Measurements from ENCODE around the gene HOXB9.
A peak's percentile ranks its signal among the peaks of the same experiment; 100 is the strongest.

The HOXB9 gene

GRCh38 chr17:48595278-48595999 is 30.7 kb downstream of the HOXB9 start:
- DNase-seq, result no peak

GRCh38 chr17:48594538-48595277 is 31.4 kb downstream of the HOXB9 start:
- no peak for DNase-seq

- peak; percentile 59 to 85 for DNase-seq
Measured at GRCh38 chr17:48593840-48594537, 32.2 kb downstream of the HOXB9 start.

GRCh38 chr17:48593126-48593829 is 32.9 kb downstream of the HOXB9 start, which contains the start of gene HOXB5:
Gene HOXB5 (minus strand): TSS chr17:48593779. CDS start chr17:48593682, 97 bp downstream.
- peak in 1 of 2 experiments; percentile 44 for DNase-seq

- no peak for DNase-seq
Measured at GRCh38 chr17:48592577-48592976, 33.6 kb downstream of the HOXB9 start.

GRCh38 chr17:48592057-48592514 is 34.1 kb downstream of the HOXB9 start:
- DNase-seq, result no peak

DNA sequence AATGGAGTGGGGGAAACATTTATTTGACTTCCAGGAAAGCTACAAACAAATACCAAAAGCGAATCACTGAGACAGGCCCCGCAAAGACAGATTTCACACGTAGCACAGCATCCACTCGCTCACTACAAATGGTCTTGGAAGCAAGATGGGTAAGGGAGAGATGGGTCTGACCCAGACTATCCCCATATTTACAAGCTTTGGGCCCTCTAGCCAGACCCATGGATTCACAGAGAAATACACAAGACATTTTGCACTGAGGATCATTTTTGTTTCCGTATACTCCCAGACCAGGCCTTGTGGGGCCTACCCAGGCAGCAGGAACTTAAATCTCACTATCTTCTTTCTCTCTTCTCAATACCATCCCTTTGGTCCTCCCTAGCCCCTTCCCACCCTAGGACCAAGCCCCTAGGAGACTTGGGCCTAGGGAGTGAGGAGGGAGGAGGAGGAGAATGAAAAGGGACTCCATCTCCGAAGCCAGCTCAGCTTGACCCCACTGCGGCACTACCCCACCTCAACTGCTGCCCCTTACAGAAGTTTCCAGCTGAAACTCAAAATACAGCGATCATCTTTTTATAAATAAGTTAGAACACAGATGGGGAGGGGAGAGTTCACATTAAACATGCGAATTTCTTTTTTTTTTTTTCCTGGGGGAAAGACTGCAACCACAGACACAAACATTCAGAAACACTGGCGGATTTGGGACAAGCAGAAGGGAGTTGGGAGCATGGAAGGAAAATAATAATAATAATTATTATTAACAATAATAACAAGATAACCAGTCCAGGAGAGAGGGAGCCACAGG is 34.7 kb downstream of the HOXB9 start:
- no peak for DNase-seq

DNA sequence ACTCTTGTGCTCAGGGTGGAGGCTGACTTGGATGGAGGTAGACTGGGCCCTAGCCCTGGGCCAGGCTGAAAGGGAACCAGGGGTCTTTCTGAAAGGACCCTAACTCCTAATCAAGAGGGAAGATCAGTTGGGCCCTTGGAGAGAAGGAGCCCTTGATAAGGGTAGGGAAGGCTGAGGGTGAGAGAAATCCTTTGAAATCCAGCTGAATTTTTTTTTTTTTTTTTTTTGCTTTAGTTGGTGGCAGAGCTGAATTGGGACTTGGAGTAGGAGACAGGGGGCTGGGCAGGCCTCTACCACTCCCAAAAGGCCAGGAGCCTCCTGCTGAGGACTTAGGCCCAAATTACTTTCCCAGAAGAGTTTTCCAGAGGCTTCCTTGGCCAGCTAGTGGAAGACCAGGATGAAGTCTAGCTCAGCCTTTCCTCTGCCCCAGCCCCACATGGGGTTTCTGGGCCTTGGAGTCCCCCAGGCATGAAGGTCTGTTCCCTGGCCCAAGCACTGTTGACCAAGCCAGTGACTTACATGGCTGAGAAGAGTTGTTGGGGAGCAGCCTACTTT is 35.5 kb downstream of the HOXB9 start:
- DNase-seq, result no peak

DNA sequence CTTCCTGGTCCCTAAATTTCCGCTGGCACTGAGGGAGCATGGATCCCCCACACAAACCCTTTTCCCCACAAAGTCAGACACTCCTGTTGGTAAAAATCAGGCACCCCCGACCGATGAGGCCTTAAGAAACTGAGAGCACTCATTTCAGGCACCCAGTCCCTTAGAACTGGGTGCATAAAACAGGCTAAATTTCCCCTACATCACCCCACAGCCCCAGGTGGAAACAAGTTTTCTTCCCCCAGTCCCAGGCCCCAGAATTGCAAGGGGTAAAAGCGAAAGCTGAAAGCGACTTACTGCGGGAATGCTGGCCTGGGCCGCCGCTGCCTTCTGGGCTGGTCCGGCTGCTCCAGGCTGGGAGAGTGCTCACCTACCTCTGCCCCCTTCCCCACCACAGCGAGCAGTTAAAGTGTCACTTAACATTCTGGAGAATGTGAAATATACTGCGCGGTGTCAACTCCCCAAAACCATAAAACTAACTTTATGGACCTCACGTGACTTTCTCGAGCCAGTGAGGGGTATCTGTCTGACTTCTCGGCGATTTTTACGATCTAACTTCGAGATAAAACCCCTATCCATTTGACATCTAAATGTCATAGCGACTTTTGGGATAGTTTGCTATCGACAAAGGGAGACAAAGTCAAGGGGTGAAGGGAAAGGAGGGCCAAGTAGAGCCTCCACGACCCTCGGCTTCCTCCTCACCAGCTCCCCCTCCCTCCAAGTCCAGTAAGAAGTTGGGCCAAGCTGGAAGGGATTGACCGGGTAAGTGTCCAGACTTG is 36.1 kb downstream of the HOXB9 start, which contains the start of gene HOXB3:
Gene HOXB3 (minus strand): TSS at position 411 of the 776 bp plus-strand sequence. CDS start 37,767 bp downstream, outside the sequence.
- DNase-seq, result no peak

DNA sequence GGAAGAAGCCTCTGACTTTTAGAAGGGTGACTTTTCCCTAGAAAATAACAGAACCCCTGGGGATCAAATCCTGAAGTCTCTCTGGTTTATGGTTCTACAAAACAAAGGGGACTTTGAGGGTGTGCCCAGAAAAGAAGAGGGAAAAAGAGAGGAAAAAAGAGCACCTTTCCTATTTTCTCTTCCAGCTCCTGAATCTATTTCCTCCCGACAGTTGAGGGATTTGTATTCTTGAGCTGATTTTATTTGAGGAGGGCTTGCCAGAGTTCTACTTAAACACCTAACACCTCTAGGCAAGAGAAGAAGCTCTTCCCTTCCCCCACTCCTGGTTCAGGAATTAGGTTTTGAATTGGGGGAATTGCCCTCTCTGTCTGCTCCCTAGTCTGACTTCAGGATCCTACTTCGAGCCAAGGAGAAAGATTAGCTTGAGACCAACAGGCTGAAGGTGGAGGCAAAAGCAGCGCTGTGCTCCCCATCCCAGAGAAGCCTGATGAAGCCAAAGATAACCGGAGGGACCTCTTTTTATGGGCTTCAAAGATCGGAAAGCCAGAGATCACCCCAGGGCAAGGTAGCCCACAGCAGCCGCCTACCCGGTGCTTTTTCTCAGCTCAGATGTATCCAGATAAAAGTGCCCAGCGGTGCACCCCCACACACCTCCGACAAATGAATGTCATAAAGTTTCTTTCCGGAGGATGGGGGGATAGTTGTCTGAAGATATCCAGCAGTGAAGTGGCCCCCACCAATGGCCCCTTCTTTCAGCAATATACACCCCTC is 36.9 kb downstream of the HOXB9 start:
- DNase-seq, result no peak

DNA sequence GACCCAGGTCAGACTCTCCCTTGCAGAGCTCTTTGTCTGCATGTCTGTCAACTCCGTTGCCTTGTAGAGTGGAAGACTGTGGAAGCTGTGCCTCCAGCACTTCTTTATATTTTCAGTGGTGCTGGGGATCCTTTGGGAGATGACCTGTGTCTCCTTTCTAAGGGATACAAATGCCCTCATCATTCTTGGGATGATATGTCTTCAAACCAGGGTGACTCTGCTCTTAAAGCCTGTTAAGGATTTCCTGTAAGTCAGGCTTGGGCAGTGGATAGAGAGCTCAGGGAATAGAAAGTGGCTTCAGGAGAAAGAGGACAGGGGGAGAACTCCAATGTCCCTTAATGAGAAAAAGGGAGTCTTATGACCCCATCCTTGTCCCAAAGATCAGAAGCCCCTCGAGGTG is 37.6 kb downstream of the HOXB9 start:
- DNase-seq, result no peak

DNA sequence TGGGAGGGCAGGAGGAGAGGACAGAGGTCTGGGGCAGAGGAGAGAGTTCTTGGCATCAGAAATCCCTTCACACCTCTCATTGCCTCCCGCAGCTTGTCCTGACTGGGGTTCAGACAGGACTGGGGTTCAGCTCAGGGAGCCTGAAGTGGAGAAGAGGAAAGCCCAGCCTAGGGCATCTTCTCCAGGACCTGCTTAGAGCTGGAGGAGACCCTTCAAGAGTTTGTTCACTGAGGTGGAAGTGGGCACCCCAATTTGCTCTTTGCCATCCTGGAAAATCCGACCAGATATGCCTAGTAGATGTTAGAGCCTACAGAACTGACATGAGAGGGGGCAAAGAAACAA is 38.1 kb downstream of the HOXB9 start:
- DNase-seq, result no peak

- DNase-seq, result peak in 1 of 2 experiments; percentile 18
Measured at GRCh38 chr17:48587276-48588073, 38.7 kb downstream of the HOXB9 start.

- DNase-seq, result no peak
Measured at GRCh38 chr17:48586355-48587258, 39.6 kb downstream of the HOXB9 start.

DNA sequence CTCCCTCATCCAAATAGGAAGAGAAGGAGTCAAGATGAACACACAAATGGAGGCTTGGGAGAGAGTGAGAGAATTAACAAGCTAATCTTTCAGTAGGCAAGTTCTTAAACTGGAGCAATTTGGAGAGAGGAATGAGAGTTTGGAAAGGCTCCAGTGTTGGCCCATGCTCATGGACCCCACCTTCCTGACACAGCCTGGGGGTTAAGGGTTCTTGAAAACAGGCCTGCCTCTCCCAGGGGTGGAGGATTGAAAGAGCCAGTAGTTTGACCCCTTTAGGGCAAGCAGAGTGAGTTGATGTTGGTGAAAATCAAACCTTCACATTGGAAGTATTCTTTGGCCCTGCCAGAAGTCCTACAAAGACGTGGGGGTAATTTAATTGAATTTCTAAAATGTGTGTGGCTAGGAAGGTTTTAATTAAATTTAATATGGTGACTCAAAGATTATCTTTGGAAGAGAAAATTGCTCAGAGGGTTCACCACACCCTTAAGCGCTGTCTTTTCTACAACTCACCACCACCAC is 41.9 kb downstream of the HOXB9 start:
- DNase-seq, result no peak

- no peak for DNase-seq
Measured at GRCh38 chr17:48583708-48584222, 42.4 kb downstream of the HOXB9 start.

DNA sequence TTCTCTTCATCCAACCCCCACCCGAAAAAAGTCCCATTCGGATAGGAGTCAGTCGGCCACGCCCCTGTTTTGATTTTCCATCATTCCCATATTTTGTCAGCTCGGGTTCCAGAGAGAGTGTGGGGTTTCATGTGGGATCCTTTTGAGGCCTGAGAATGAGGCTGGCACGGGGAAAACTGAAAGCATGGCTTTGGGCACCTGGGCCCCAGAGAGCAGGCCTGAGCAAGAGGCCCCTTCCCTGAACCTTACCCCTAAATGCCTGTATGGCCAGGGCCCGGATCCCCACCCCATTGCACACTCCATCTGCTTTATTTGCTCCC is 43.4 kb downstream of the HOXB9 start:
- no peak for DNase-seq

Data from NCI-H524 (cell line).